Astrocyte (in vitro differentiated cells and primary cell): ENCODE data around the gene TDO2.

ENCODE experiments used
- CTCF ChIP-seq: IDR thresholded peaks from 2 replicates; pipeline ENCODE4 v1.5.1; 2011; ENCODE audit warnings: low read depth, mild to moderate bottlenecking, inconsistent platforms, low read length, moderate library complexity; ENCODE audit not compliant: insufficient read depth
- EZH2 ChIP-seq: IDR thresholded peaks from 2 replicates; pipeline ENCODE4 v1.6.1; 2012; ENCODE audit warnings: mild to moderate bottlenecking, low read length, inconsistent platforms; ENCODE audit not compliant: insufficient read depth

DNA sequence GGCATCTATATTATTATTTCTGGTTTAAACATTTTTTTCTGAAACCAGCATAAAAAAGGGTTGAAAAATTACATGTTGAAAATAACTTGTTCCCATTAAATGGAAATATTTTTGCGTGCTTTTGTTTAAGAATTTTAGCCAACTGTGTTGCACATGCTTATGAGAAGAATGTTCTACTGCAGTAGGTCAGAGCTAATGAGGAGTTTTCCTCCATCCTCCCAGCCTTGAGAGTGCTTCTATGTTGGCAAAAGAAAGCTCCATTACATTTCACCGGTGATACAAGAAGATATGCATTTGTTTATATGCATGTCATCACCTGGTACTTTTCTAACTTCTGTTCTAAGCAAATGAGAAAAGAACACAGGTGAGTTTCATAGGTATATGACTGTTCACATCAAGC lies 13.6 kb upstream of the TDO2 start:
- TF ChIP-seq CTCF (no peak), EZH2 (no peak)
